ENCODE data around the gene KSR2.

Gene KSR2

GRCh38 chr12:117580718-117581062 is 388.1 kb downstream of the KSR2 start:
- DNase-seq (ENCODE audit: low read depth in 2 of 2) = no peak

DNA sequence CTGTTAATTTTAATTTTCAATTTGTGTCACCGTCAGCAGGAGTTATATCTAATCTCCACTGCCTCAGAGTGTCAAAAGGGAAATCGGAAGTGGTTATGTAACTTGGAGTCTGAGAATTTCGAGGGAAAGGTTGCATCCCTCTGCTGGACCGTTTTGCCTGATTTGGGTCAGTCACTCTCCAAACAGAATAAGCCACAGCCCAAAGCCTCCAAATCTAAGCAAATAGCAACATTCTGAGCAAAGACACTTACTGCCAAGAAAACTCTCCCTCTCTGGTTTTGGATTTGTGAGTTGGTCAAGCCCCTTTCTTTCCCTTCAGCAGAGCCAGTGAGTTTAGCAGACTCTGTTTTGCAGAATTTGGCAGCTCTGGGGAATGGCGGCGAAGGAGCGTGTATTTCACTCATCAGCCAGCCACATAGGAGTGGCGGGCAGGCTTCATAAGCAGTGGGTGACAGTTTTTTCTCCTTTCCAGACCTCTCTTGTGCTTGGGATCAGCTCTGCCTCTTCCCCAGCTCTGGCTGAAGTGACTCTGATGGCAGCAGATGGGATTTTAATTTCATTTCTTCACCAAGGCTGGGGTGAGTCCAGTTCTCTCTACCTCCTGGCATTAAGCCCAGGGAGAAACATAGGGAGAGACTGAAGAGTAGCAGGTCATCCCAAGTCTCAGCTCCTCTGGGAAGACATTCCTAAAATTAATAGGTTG is 388.6 kb downstream of the KSR2 start:
- DNase-seq (ENCODE audit: low read depth in 2 of 2) = no peak

GRCh38 chr12:117577122-117577657 is 391.6 kb downstream of the KSR2 start:
- DNase-seq (ENCODE audit: low read depth in 2 of 2) = no peak

DNA sequence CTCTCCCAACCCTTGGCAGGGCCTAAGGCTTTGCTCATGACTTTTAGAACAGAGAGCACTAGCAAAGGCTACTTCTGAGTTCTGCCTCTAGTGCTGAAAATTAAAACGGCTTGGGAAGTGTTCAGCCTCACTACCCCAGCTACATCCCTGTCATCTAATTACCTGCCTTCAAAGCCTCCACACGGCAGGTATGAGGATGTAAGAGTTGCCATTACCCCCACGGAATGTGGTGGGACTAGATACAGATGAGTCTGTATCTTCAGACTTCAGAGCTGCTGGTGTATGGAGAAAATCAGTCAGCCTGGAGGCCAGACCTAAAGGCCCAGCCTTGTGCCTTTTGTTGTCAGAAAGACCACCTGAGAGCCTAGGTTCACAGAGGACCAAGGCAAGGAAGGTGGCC is 392.7 kb downstream of the KSR2 start:
- DNase-seq (ENCODE audit: low read depth in 2 of 2) = no peak

DNA sequence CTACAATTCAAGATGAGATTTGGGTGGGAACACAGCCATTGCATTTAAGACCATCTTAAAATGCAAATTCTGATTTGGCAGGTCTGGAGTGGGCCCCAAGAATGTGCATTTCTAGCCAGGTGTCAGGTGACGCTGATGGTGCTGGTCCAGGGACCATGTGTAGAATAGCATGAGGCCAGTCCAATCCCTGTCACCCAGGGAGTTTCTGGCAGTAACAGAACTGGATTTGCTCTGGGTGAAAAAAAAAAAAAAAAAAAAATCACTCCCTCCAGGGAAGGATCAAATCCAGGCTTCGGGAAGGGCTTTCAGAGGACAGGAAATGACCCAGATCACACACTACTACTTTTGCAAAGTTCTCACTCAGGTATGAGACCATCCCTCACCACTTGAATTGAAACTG is 394.1 kb downstream of the KSR2 start:
- DNase-seq (ENCODE audit: low read depth in 2 of 2) = no peak

DNA sequence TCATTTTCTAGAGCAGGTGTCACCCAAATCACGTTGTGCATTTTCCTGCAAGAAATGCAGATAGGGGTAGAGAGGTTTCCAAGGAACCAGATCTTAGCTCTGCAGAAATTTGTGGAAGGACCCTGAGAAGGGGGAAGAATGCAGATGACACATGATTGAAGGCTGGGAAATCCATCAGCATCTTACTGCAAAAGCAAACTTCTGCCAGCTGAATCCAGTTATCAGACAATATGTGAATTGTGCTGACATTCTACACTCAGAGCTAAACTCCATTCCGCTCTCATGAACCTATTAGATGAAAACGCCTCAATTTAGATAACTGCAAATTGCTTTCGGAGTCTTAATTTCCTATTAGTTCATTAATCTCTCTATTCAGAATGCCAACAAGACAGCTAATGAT is 396.0 kb downstream of the KSR2 start:
- DNase-seq (ENCODE audit: low read depth in 2 of 2) = no peak

GRCh38 chr12:117571321-117571720 is 397.5 kb downstream of the KSR2 start:
- no peak for DNase-seq (ENCODE audit: low read depth in 2 of 2)

DNA sequence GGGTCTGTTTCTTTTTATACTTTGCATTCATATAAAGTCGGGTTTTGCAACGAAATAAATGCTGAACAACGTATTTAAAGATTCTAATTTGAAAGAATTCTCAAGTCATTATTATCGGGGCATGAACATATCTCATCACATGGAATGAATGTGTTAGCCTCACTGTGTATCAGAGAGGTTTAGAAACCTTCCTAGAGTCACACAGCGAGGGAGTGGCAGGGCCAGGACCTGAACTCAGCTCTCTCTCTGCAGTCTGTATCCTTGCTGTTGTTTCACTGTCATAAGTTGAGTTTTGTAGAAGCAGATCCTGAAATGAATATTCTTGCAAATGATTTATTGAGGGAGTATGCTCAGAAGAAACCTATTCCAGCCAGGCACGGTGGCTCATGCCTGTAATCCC is 398.2 kb downstream of the KSR2 start:
- DNase-seq (ENCODE audit: low read depth in 2 of 2) = no peak

GRCh38 chr12:117567644-117568216 is 401.1 kb downstream of the KSR2 start:
- DNase-seq (ENCODE audit: low read depth in 2 of 2) = no peak

- no peak for DNase-seq (ENCODE audit: low read depth in 2 of 2)
Measured at GRCh38 chr12:117564881-117565280, 403.9 kb downstream of the KSR2 start.

DNA sequence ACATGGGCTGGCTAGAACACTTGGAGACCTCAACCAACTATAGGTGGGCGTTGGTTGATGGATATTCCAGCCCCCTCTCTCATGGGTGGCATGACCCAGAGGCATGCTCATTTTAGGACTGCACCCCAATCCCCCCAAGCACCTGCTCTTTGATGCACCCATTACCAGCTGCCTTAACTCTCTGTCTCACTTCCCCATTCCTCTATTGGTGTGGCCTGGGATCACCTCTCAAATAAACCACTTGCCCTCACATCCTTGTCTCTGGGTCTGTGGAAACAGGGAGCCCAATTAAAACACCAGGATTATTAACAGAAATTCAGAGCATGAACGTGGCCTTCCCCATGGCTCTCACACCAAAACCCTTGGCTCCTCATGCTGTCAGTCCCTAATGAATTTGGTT is 405.1 kb downstream of the KSR2 start:
- no peak for DNase-seq (ENCODE audit: low read depth in 2 of 2)

- no peak for DNase-seq (ENCODE audit: low read depth in 2 of 2)
Measured at GRCh38 chr12:117563007-117563406, 405.8 kb downstream of the KSR2 start.

GRCh38 chr12:117561990-117562389 is 406.8 kb downstream of the KSR2 start:
- DNase-seq (ENCODE audit: low read depth in 2 of 2) = no peak

DNA sequence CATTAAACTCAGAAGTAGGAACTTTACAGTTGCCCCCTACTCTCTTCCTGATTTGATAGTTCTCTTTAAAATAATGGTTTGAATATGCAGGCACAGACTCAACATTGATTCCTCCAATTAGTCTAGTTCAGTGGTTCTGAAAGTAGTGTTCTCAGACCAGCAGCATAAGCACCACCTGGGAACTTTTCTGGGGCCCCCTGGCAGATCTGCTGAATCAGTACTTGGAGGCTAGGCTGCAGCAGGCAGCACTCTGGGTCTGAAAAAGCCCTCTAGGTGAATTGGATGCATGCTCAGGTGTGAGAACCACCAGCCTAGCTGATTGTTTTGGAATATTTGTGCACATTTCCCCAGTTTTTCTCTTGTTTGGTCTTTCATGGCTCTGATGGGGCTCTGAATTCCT is 408.8 kb downstream of the KSR2 start:
- no peak for DNase-seq (ENCODE audit: low read depth in 2 of 2)

- DNase-seq (ENCODE audit: low read depth in 2 of 2) = no peak
Measured at GRCh38 chr12:117555889-117556288, 412.9 kb downstream of the KSR2 start.

- DNase-seq (ENCODE audit: low read depth in 2 of 2) = no peak
Measured at GRCh38 chr12:117552971-117553370, 415.8 kb downstream of the KSR2 start.

DNA sequence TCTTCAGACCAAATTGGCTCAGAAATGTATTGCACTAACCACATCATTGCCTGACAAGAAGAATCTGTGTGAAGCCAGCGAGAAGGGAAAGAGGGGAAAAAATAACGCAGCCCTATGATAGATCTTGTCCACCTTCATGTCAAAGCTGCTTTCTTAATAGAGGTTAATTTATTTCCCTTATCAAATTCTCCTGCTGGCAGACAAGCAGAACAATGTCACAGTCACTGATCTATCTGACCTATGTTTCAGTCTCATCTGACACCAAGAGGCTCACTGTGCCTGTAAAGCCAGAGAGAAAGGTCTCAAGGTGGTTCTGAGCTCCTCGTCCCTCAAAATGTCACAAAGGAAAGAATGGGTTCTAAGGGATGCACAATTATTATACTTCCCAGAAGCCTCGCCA is 417.1 kb downstream of the KSR2 start:
- no peak for DNase-seq (ENCODE audit: low read depth in 2 of 2)

GRCh38 chr12:117547209-117547608 is 421.6 kb downstream of the KSR2 start:
- DNase-seq (ENCODE audit: low read depth in 2 of 2) = no peak

GRCh38 chr12:117545216-117545615 is 423.6 kb downstream of the KSR2 start:
- DNase-seq (ENCODE audit: low read depth in 2 of 2) = no peak

DNA sequence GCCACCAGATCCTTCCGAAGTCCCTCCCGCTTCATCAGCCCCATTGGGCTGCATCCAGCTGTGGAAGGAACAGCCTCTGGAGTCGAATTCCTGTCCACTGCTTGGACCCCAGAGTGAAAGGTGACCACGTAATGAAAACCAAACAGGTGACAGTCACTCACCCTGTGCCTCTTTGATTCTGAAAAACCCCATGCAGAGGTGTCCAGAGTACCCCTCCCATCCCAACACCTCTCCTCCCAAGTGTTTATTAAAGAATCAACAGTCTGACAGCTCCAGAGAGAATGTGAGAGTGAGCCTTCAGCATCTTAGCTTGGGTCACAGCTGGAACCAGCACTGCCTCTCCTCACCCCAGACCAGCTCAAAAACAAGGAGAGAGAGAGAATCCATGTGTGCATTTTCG is 428.8 kb downstream of the KSR2 start:
- no peak for DNase-seq (ENCODE audit: low read depth in 2 of 2)

- no peak for DNase-seq (ENCODE audit: low read depth in 2 of 2)
Measured at GRCh38 chr12:117538926-117539325, 429.9 kb downstream of the KSR2 start.

DNA sequence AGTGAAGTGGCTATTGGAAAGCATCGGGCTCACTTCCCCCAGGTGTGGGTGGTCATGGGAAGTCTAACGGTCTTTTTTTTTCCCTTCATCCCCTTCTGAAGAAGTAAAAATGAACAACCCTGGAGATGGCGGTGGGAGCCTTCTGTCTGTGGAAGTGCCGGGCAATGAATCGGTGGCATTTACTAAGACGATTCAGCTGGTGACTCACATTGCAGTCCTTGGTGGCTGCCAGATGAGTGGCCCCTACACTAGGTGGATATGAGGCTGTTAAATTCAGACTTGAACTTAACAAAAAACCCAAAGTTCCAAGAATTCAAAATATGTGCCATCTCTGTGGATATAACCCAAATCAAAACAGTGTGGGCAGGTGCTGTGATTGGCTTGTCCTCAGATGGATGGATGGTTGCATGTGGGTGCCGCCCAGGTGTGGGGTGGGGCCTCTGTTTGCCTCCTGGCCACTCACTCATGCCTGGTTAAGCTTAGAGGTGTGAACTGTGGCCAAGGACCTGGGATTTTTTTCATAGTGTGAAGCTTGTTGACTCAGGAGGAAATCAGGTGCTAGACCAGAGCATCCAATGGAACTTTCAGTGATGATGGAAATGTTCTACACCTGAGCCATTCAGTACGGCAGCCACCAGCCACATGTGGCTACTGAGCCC is 430.6 kb downstream of the KSR2 start:
- DNase-seq (ENCODE audit: low read depth in 2 of 2) = no peak

- no peak for DNase-seq (ENCODE audit: low read depth in 2 of 2)
Measured at GRCh38 chr12:117533687-117534086, 435.1 kb downstream of the KSR2 start.

Data from stimulated activated CD4-positive, alpha-beta T cell treated with anti-CD3 and anti-CD28 coated beads, Interleukin-12 subunit alpha, Interleukin-12 subunit beta, amount 100 ng/mL, for 24 hours (primary cell).